ENCODE results near the gene NATD1. TPM values are rescaled to one million over a fixed set of nuclear protein-coding genes. Genes with fewer than 3 reads are reported as not detected.

NATD1 gene
- total RNA-seq, 2 donors from 2014 or later: 15.4 to 17.0 TPM

DNA sequence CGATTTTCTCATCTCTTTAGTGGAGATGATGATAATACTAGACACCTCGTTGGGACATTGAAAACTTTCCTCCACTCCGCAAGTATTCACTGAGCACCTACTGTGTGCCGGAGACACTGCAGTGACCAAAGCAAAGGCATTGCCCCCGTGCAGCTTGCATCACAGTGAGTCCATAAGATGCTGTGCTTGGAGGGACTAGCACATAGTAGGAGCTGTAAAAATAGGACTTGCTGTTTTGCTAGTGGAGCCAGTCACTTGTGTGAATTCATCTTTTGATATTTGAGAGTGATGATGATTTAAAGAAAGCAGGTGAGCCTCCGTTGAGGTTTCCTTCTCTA lies 26.0 kb upstream of the NATD1 start:
- Histone ChIP-seq H3K36me3 (no peaks in the 10 kb centered on the region), H3K27me3 (no peaks in the 10 kb centered on the region), H3K4me1 (peaks cover 0 to 40% of the 10 kb centered on the region in 2 donors), H3K4me3 (no peak overlapping the region), H3K9me3 (no peaks in the 10 kb centered on the region), H3K27ac (no peak overlapping the region)
- DNase-seq (ENCODE audit: low spot score): no peak
- TF ChIP-seq CTCF (IDR thresholded peaks at IDR 0.05): no peak

GRCh38 chr17:21278450-21279197 lies 25.4 kb upstream of the NATD1 start:
- Histone ChIP-seq H3K27ac (no peak overlapping the region), H3K27me3 (no peaks in the 10 kb centered on the region), H3K36me3 (no peaks in the 10 kb centered on the region), H3K9me3 (no peaks in the 10 kb centered on the region), H3K4me3 (no peak overlapping the region), H3K4me1 (peaks cover 0 to 35% of the 10 kb centered on the region in 2 donors)
- no peak for DNase-seq (ENCODE audit: low spot score)
- TF ChIP-seq CTCF (IDR thresholded peaks at IDR 0.05): no peak

- no peaks in the 10 kb centered on the region for H3K27me3 ChIP-seq
- no peaks in the 10 kb centered on the region for H3K36me3 ChIP-seq
- no peaks in the 10 kb centered on the region for H3K9me3 ChIP-seq
- peaks cover 0 to 23% of the 10 kb centered on the region in 2 donors for H3K4me1 ChIP-seq
- TF ChIP-seq CTCF (IDR thresholded peaks at IDR 0.05): no peak
- DNase-seq (ENCODE audit: low spot score): no peak
- H3K27ac ChIP-seq: no peak overlapping the region
- H3K4me3 ChIP-seq: no peak overlapping the region
Measured at GRCh38 chr17:21277332-21277731, 24.1 kb upstream of the NATD1 start.

DNA sequence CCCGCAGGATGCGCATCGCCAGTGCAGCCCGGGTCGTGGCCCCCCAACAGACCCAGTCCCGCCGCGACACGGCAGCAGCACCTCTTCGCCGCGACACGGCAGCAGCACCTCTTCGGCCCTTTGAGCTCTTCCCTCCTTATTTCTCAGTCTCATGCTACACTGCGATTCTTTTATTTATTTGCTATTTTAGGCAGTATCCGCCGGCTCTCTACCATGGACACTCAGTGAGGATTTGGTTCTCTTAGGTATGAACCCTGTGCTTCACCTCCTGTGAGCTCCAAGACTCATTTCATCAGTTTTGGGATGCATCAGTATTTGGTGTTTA lies 23.0 kb upstream of the NATD1 start:
- Histone ChIP-seq H3K27me3 (no peaks in the 10 kb centered on the region), H3K27ac (peak overlapping the region; percentile 71), H3K4me3 (peak overlapping the region; percentile 43 to 65), H3K36me3 (no peaks in the 10 kb centered on the region), H3K9me3 (no peaks in the 10 kb centered on the region), H3K4me1 (peaks cover 0 to 16% of the 10 kb centered on the region in 2 donors)
- no peak for DNase-seq (ENCODE audit: low spot score)
- TF ChIP-seq CTCF (IDR thresholded peaks at IDR 0.05): no peak

GRCh38 chr17:21275579-21276263 lies 22.5 kb upstream of the NATD1 start:
- DNase-seq (ENCODE audit: low spot score): peak; percentile 95
- Histone ChIP-seq H3K4me3 (peak overlapping the region; percentile 43 to 65), H3K27ac (peak overlapping the region; percentile 71), H3K4me1 (peaks cover 0 to 16% of the 10 kb centered on the region in 2 donors), H3K9me3 (no peaks in the 10 kb centered on the region), H3K27me3 (no peaks in the 10 kb centered on the region), H3K36me3 (no peaks in the 10 kb centered on the region)
- peak in 1 of 2 donors; percentile 30 for TF ChIP-seq CTCF (IDR thresholded peaks at IDR 0.05)

Data from right atrium auricular region (tissue), 2 donors.